Measurements from ENCODE around the gene FCHO1.

Gene FCHO1

GRCh38 chr19:17751103-17751911 lies at the start of gene FCHO1:
Gene FCHO1 (plus strand): TSS chr19:17751477. CDS start chr19:17755165, 3,688 bp downstream.
- in situ Hi-C loops (cut with MboI; ENCODE audit: low sequenced_read_pairs), result no loop called here

GRCh38 chr19:17703824-17704463 lies 47.3 kb upstream of the FCHO1 start:
- in situ Hi-C loops (cut with MboI; ENCODE audit: low sequenced_read_pairs), result no loop called here

- in situ Hi-C loops (cut with MboI; ENCODE audit: low sequenced_read_pairs), result no loop called here
Measured at GRCh38 chr19:17706750-17707181, 44.5 kb upstream of the FCHO1 start.

DNA sequence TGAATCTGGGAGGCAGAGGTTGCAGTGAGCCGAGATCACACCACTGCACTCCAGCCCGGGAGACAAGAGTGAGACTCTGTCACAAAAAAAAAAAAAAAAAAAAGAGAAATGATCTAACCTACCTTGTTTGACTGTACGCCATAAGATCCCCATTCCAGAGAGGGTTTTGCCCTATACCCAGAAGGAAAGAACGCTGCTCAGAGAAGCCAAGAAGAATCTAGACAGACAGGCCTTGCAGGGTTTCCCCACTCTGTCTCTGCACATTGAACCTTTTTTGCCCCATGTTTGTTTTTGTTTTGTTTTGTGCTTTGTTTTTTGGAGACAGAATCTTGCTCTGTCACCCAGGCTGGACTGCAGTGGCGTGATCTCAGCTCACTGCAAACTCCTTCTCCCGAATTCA lies 39.4 kb upstream of the FCHO1 start:
- in situ Hi-C loops (cut with MboI; ENCODE audit: low sequenced_read_pairs), result no loop called here

- in situ Hi-C loops (cut with MboI; ENCODE audit: low sequenced_read_pairs), result no loop called here
Measured at GRCh38 chr19:17716309-17716929, 34.9 kb upstream of the FCHO1 start.

DNA sequence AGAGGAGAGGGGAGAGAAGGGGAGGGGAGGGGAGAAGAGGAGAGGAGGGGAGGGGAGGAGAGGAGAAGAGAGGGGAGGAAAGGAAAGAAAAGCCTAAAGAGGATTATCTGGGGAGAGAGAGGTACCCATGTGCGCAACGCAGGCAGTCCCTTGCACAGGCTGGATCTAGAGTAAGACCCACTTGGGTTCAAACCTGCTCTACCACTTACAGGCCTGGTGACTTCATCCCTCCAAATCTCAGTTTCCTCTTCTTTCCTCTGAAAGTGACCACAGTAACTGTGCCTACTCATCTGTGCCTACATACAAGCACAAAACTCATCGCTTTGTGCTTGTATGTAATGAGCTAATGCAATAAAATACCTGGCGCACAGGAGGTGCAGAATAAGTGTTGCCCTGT lies 32.7 kb upstream of the FCHO1 start:
- in situ Hi-C loops (cut with MboI; ENCODE audit: low sequenced_read_pairs), result no loop called here

GRCh38 chr19:17718947-17719711 lies 32.1 kb upstream of the FCHO1 start, which contains the start of gene MAP1S:
Gene MAP1S (plus strand): TSS chr19:17719480. CDS start chr19:17719503, 23 bp downstream.
- in situ Hi-C loops (cut with MboI; ENCODE audit: low sequenced_read_pairs), result no loop called here

DNA sequence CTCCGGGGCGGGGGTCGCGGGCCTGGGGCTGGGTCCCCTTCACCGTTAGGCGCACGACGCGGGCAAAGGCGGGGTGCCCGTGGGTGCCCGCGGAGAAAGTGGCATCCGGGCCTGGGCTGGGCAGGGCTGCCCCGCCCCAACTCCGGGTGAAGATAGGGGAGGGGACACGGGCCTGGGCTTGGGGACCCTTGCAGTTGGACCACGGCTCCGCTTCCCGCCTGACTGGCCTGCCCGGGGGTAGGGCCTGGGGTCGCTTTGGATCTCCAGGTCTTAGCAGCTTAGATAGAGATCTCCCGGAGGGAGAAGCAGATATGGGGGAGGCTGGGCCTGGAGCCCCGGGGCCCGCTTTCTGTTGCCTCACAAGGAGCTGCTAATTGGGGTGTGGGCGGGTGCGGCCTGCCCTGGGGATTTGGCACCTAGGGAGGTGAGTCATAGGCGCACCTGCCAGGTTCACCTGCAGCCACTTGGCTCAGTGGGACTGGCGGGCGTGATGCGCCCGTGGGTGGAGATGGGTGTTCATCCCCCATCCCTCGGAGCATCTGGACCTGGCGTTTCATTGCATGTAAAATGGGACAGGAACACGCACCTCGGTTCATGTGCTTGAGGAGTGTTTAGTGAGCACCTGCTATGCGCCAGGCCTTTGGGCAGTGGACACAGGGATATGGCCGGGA lies 31.4 kb upstream of the FCHO1 start:
- in situ Hi-C loops (cut with MboI; ENCODE audit: low sequenced_read_pairs), result no loop called here

DNA sequence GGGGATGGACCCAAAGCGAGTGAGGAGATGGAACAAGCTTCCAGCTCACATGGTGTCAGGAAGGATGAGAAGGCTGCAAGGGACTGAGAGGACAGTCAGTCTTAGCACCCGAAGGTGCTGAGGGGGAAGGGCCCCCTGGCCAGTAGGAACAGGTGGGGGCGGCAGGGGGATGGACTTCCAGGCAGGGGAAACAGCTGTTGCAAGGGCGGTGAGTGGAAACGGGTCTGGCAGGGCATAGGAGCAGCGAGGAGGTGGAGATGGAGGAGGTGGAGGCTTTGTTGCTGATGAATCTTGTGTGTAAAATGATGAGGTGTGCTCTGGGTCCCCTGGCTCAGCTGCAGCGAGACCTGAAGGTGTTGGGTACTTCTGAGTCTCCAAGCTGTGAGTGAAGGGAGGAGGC lies 30.8 kb upstream of the FCHO1 start:
- in situ Hi-C loops (cut with MboI; ENCODE audit: low sequenced_read_pairs), result no loop called here

DNA sequence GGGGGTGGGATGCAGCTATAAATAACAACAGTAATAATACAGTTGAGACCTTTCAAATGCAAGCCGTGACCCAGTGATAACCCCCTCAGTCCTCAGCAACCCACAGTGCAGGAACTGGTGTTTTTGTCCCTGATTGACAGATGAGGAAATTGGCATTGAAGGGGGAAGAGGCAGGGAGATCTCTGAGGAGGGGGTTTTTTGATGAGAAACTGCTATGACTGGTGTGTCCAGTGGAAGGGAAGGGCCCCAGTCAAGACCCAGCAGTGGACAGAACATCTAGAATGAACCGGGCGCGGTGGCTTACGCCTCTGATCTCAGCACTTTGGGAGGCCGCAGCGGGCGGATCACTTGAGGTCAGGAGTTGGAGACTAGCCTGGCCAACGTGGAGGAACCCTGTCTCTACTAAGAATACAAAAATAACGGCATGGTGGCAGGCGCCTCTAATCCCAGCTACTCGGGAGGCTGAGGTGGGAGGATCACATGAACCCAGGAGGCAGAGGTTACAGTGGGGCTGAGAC lies 30.1 kb upstream of the FCHO1 start:
- in situ Hi-C loops (cut with MboI; ENCODE audit: low sequenced_read_pairs), result no loop called here

DNA sequence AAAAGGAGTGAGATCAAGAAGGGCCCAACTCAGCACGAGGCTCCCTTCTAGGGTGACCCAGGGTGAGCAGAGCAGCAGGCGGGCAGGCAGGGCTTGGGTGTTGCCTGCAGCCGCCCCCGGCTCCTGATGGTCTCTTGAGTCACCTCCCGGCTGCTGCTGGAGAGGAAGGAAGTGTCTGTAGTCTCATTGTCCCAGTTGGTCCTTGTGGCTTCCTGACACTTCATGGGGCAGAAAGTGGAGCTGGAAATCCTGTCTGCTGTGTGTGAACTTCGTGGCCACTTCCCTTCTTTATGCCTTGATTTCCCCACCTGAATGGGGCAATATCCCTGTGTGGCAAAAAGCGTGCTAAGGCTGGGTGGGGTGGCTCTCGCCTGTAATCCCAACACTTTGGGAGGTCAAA lies 29.5 kb upstream of the FCHO1 start:
- in situ Hi-C loops (cut with MboI; ENCODE audit: low sequenced_read_pairs), result no loop called here

- in situ Hi-C loops (cut with MboI; ENCODE audit: low sequenced_read_pairs), result no loop called here
Measured at GRCh38 chr19:17722655-17723240, 28.5 kb upstream of the FCHO1 start.

GRCh38 chr19:17724655-17725054 lies 26.6 kb upstream of the FCHO1 start:
- in situ Hi-C loops (cut with MboI; ENCODE audit: low sequenced_read_pairs), result no loop called here

GRCh38 chr19:17725422-17726078 lies 25.7 kb upstream of the FCHO1 start:
- in situ Hi-C loops (cut with MboI; ENCODE audit: low sequenced_read_pairs), result no loop called here

DNA sequence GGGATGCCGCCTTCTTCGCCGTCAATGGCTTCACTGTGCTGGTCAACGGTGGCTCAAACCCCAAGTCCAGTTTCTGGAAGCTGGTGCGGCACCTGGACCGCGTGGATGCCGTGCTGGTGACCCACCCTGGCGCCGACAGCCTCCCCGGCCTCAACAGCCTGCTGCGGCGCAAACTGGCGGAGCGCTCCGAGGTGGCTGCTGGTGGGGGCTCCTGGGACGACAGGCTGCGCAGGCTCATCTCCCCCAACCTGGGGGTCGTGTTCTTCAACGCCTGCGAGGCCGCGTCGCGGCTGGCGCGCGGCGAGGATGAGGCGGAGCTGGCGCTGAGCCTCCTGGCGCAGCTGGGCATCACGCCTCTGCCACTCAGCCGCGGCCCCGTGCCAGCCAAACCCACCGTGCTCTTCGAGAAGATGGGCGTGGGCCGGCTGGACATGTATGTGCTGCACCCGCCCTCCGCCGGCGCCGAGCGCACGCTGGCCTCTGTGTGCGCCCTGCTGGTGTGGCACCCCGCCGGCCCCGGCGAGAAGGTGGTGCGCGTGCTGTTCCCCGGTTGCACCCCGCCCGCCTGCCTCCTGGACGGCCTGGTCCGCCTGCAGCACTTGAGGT lies 25.0 kb upstream of the FCHO1 start:
- in situ Hi-C loops (cut with MboI; ENCODE audit: low sequenced_read_pairs), result no loop called here

GRCh38 chr19:17726964-17727773 lies 24.1 kb upstream of the FCHO1 start:
- in situ Hi-C loops (cut with MboI; ENCODE audit: low sequenced_read_pairs), result no loop called here

GRCh38 chr19:17727843-17728242 lies 23.4 kb upstream of the FCHO1 start:
- in situ Hi-C loops (cut with MboI; ENCODE audit: low sequenced_read_pairs), result no loop called here

DNA sequence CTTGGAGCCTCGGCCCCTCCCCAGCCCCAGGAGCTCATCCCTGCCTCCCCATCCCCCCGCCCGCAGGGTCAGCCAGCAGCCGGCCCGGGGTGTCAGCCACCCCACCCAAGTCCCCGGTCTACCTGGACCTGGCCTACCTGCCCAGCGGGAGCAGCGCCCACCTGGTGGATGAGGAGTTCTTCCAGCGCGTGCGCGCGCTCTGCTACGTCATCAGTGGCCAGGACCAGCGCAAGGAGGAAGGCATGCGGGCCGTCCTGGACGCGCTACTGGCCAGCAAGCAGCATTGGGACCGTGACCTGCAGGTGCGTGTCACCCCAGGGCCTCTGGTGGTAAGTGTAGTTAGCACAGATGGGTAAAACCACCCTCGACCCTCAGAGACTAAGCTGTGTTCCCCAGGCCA lies 18.1 kb upstream of the FCHO1 start:
- in situ Hi-C loops (cut with MboI; ENCODE audit: low sequenced_read_pairs), result no loop called here
